K562 (cell line): ENCODE measurements around the gene EGF. TPM values are rescaled to one million over a fixed set of nuclear protein-coding genes. Genes with fewer than 3 reads are reported as not detected.
A peak's percentile ranks its signal among the peaks of the same experiment; 100 is the strongest.

Experiments used
- ATAC-seq: fragments of 200-7000 bp; cut with Tn5 transposase; 3 replicates; pipeline ENCODE4 v1.9.1; 2020; ENCODE audit warnings: moderate library complexity
- BruUV-seq: library from RNA; stranded (reverse); fragments of 400-500 nt; replicated peaks from 2 replicates; lab custom pipeline; 2021; lab: Mats Ljungman, UMichigan
- CTCF ChIA-PET: fragments of 300-600 bp; formaldehyde crosslinking; extraction: SDS; loops from one replicate; lab custom pipeline; 2021; ENCODE audit warnings: low intra/inter-chr PET ratio; lab: Yijun Ruan, JAX
- POLR2A ChIA-PET: fragments of 300-600, 350-650 bp; sonication (Branson Sonifier 250); formaldehyde crosslinking; extraction: SDS; loops from one replicate; lab custom pipeline; 2021; ENCODE audit warnings: antibody characterized with exemption, inconsistent platforms; lab: Yijun Ruan, JAX
- DNase-seq, 4 experiments: peaks; one replicate each; pipeline versions ENCODE4 v3.0.0 to v3.0.0-alpha.2; 2011 to 2018; ENCODE audit warnings: low spot score in 3 of 4, mixed read lengths in 3 of 4; ENCODE audit errors: extremely low read depth in 1 of 4
- FAIRE-seq: peaks from 2 replicates; lab custom pipeline; 2011; peaks lifted over from hg19 to GRCh38; lab: Jason Lieb, UNC
- H2AFZ ChIP-seq: 2 replicates; pipeline ENCODE4 v1.6.0; 2011; ENCODE audit warnings: low read depth, low read length, control low read depth, inconsistent platforms
- H3K27ac ChIP-seq: fragments of 200-600 bp; 3 replicates; pipeline ENCODE4 v1.8.0; 2011; ENCODE audit warnings: low read depth, mild to moderate bottlenecking, control low read depth, inconsistent platforms, low read length, moderate library complexity, mixed read lengths; ENCODE audit errors: extremely low read depth
- H3K27me3 ChIP-seq, 2 experiments: fragments of 300-600 bp in 1 of 2; 2 replicates in 1 of 2; 3 replicates in 1 of 2; pipeline versions ENCODE4 v1.6.0 to v1.8.0; 2011; ENCODE audit warnings: inconsistent platforms in 2 of 2, low read length in 2 of 2, mild to moderate bottlenecking in 1 of 2, mixed read lengths in 1 of 2, moderate library complexity in 1 of 2; ENCODE audit not compliant: control insufficient read depth in 2 of 2, insufficient read depth in 2 of 2
- H3K36me3 ChIP-seq: fragments of 300-600 bp; 3 replicates; pipeline ENCODE4 v1.8.0; 2011; ENCODE audit warnings: mild to moderate bottlenecking, low read length, inconsistent platforms; ENCODE audit not compliant: control insufficient read depth, insufficient read depth
- H3K4me1 ChIP-seq, 2 experiments: fragments of 200-600 bp in 1 of 2; replicated peaks in 1 of 2; 2 replicates in 1 of 2; 3 replicates in 1 of 2; pipeline versions ENCODE4 v1.5.1 to v1.8.0; 2011; ENCODE audit warnings: inconsistent platforms in 2 of 2, low read length in 2 of 2, mild to moderate bottlenecking in 1 of 2, mixed read lengths in 1 of 2, moderate library complexity in 1 of 2; ENCODE audit not compliant: control insufficient read depth in 2 of 2, insufficient read depth in 2 of 2
- H3K4me2 ChIP-seq: 2 replicates; pipeline ENCODE4 v1.6.1; 2011; ENCODE audit warnings: low read length, control low read depth, inconsistent platforms, mixed read lengths; ENCODE audit not compliant: insufficient read depth
- H3K4me3 ChIP-seq: fragments of 200-600 bp; sonication (generic), shearing (Covaris generic); 2 replicates; pipeline ENCODE4 v1.5.1; 2016; ENCODE audit warnings: control low read depth, inconsistent platforms
- H3K79me2 ChIP-seq: fragments of 200-600 bp; 3 replicates; pipeline ENCODE4 v1.8.0; 2011; ENCODE audit warnings: low read length, inconsistent platforms; ENCODE audit not compliant: control insufficient read depth, insufficient read depth
- H3K9ac ChIP-seq, 2 experiments: 2 replicates each; pipeline versions ENCODE4 v1.6.0 to v1.6.1; 2011; ENCODE audit warnings: low read depth in 2 of 2, low read length in 2 of 2, control low read depth in 1 of 2, inconsistent platforms in 1 of 2, mild to moderate bottlenecking in 1 of 2, mixed read lengths in 1 of 2; ENCODE audit not compliant: insufficient read depth in 1 of 2
- H3K9me1 ChIP-seq: one replicate; pipeline ENCODE4 v1.6.0; 2011; ENCODE audit warnings: inconsistent platforms, mild to moderate bottlenecking, low read length, moderate library complexity; ENCODE audit not compliant: control insufficient read depth, insufficient read depth
- H3K9me3 ChIP-seq: replicated peaks from 2 replicates; pipeline ENCODE4 v1.5.1; 2011; ENCODE audit warnings: low read depth, low read length, inconsistent platforms; ENCODE audit not compliant: control insufficient read depth, insufficient read depth
- H4K20me1 ChIP-seq: replicated peaks from 2 replicates; pipeline ENCODE4 v1.6.1; 2011; ENCODE audit warnings: low read length, inconsistent platforms, mixed read lengths; ENCODE audit not compliant: control insufficient read depth, insufficient read depth
- ARID1B ChIP-seq: fragments of 450-650 bp; IDR thresholded peaks from 2 replicates; pipeline ENCODE4 v1.6.1; 2016; ENCODE audit warnings: antibody characterized with exemption, mild to moderate bottlenecking, inconsistent platforms
- C11orf30 ChIP-seq: fragments of 450-650 bp; IDR thresholded peaks from 2 replicates; pipeline ENCODE4 v1.6.1; 2016; ENCODE audit warnings: low read depth, mild to moderate bottlenecking
- CTBP1 ChIP-seq: fragments of 450-650 bp; IDR thresholded peaks from 2 replicates; pipeline ENCODE4 v1.6.1; 2016; ENCODE audit warnings: borderline replicate concordance
- CXXC5 ChIP-seq: fragments of 250-450 bp; sonication (Bioruptor Pico); IDR thresholded peaks from 2 replicates; pipeline ENCODE4 v1.8.0; 2022; ENCODE audit warnings: inconsistent platforms, mild to moderate bottlenecking, moderate library complexity
- DDX20 ChIP-seq: fragments of 450-650 bp; IDR thresholded peaks from 2 replicates; pipeline ENCODE4 v1.6.1; 2016; ENCODE audit warnings: missing genetic modification characterization, low read depth, mild to moderate bottlenecking, missing compliant biosample characterization, moderate library complexity
- DEAF1 ChIP-seq: fragments of 450-650 bp; formaldehyde crosslinking; IDR thresholded peaks from 2 replicates; pipeline ENCODE4 v1.4.0; 2020; ENCODE audit warnings: mild to moderate bottlenecking, moderate library complexity
- FOXP1 ChIP-seq: sonication (generic); formaldehyde crosslinking; IDR thresholded peaks from 2 replicates; pipeline ENCODE4 v1.8.0; 2022; ENCODE audit warnings: mild to moderate bottlenecking, missing genetic modification reagents
- HMG20A ChIP-seq: fragments of 450-650 bp; formaldehyde crosslinking; conservative IDR thresholded peaks from 2 replicates; pipeline ENCODE4 v1.4.0; 2020; ENCODE audit warnings: mild to moderate bottlenecking, mixed read lengths
- MAFK ChIP-seq: IDR thresholded peaks from 2 replicates; pipeline ENCODE4 v1.6.1; 2011; ENCODE audit warnings: low read length, improper control_type of control experiment
- NFXL1 ChIP-seq: fragments of 450-650 bp; formaldehyde crosslinking; IDR thresholded peaks from 2 replicates; pipeline ENCODE4 v1.4.0; 2021; ENCODE audit warnings: mild to moderate bottlenecking
- PCBP1 ChIP-seq: fragments of 200-400 bp; formaldehyde crosslinking; IDR thresholded peaks from 2 replicates; pipeline ENCODE4 v1.6.1; 2018; ENCODE audit warnings: mild to moderate bottlenecking, low read depth, low read length; ENCODE audit not compliant: poor library complexity, severe bottlenecking
- PTTG1 ChIP-seq: fragments of 450-650 bp; IDR thresholded peaks from 2 replicates; pipeline ENCODE4 v1.6.1; 2016; ENCODE audit warnings: low read depth, mild to moderate bottlenecking, missing genetic modification characterization, missing compliant biosample characterization
- SMAD3 ChIP-seq: fragments of 450-650 bp; formaldehyde crosslinking; conservative IDR thresholded peaks from 2 replicates; pipeline ENCODE4 v1.4.0; 2020; ENCODE audit warnings: mild to moderate bottlenecking
- SMARCC2 ChIP-seq: fragments of 450-650 bp; IDR thresholded peaks from 2 replicates; pipeline ENCODE4 v1.6.1; 2017; ENCODE audit warnings: antibody characterized with exemption, moderate library complexity, mild to moderate bottlenecking, low read depth
- STAG1 ChIP-seq: sonication (generic); formaldehyde crosslinking; IDR thresholded peaks from 2 replicates; pipeline ENCODE4 v1.5.0; 2020; ENCODE audit warnings: missing genetic modification reagents, borderline replicate concordance
- STAT6 ChIP-seq: sonication (generic); formaldehyde crosslinking; IDR thresholded peaks from 2 replicates; pipeline ENCODE4 v1.8.1; 2023; ENCODE audit warnings: mild to moderate bottlenecking, missing genetic modification reagents
- TCF3 ChIP-seq: sonication (generic); formaldehyde crosslinking; IDR thresholded peaks from 2 replicates; pipeline ENCODE4 v1.4.0; 2020; ENCODE audit warnings: mild to moderate bottlenecking, missing genetic modification reagents
- ZNF436 ChIP-seq: fragments of 250-450, 450-650 bp; sonication (Bioruptor Pico); formaldehyde crosslinking; IDR thresholded peaks from 2 replicates; pipeline ENCODE4 v1.7.0; 2020; ENCODE audit warnings: mild to moderate bottlenecking
- ZNF77 ChIP-seq: fragments of 250-450 bp; sonication (Bioruptor Pico); IDR thresholded peaks from 2 replicates; pipeline ENCODE4 v1.5.0; 2020
- WGBS: fragments of 100-300 bp; shearing (Covaris generic); methylation state at CpG from one replicate; pipeline ENCODE4 v1.1.6; 2016; ENCODE audit warnings: low coverage, mixed read lengths; ENCODE audit not compliant: insufficient coverage; ENCODE audit errors: missing lambda C conversion rate; 5-methylcytosine and 5-hydroxymethylcytosine counted together
- in situ Hi-C: fragments of 300-500 bp; cut with MboI; formaldehyde crosslinking; loops from 4 replicates; pipeline ENCODE4 v1.15.0; 2018; ENCODE audit warnings: inconsistent platforms, mixed read lengths
- intact Hi-C: fragments of 100-400 bp; cut with micrococcal nuclease; formaldehyde crosslinking; loops from 2 replicates; pipeline ENCODE4 v1.14.2; 2022
- polyA plus RNA-seq, 8 experiments: library from polyadenylated mRNA; depleted of rRNA in 4 of 8; stranded (reverse) in 5 of 8; unstranded in 3 of 8; fragments of >200 nt; fragmentation: Nextera tagmentation in 2 of 8; fragmentation: Illumina TruSeq in 1 of 8; extraction: Ambion mirVana in 2 of 8; extraction: Trizol in 1 of 8; gene quantifications; 2 replicates each; pipeline versions ENCODE4 v1.2.1 to v1.2.3, GENCODE V29; 2011 to 2014; ENCODE audit warnings: inconsistent platforms in 1 of 8, missing spikeins in 1 of 8
- total RNA-seq, 7 experiments: library from RNA; depleted of rRNA in 6 of 7; stranded (reverse); fragments of >200 nt in 6 of 7; fragmentation: Illumina TruSeq in 2 of 7; extraction: Trizol in 2 of 7; gene quantifications; 2 replicates each; pipeline versions ENCODE4 v1.2.1 to v1.2.3, GENCODE V29; 2011 to 2021; ENCODE audit warnings: low replicate concordance in 1 of 7

The EGF gene
- total and polyA plus RNA-seq, 9 of the 15 experiments (the other 6 are each of a cell fraction or from before 2014, with no cell fraction given) = 0.32 to 3.1 (median 1.3) TPM

- no peak overlapping the region for H3K9ac ChIP-seq
- H3K27ac ChIP-seq = no peak overlapping the region; the same call in 2 of the 3 replicates
- ATAC-seq (peak; percentile 90), DNase-seq (peak in 1 of 4 experiments; percentile 32), FAIRE-seq (no peak)
- H3K9me1 ChIP-seq = no peaks in the 10 kb centered on the region
- intact Hi-C loops = no loop called here
- no peak overlapping the region for H3K4me3 ChIP-seq
- peaks cover 0 to 12% of the 10 kb centered on the region in 2 experiments; a peak in 2 of 5 replicates for H3K4me1 ChIP-seq
- CTCF ChIA-PET = no interaction called here
- no peak overlapping the region for H3K4me2 ChIP-seq
- in situ Hi-C loops = no loop called here
- 10% methylated on average over 11 of the region's 11 CpGs for WGBS
- peaks cover 0 to 2% of the 10 kb centered on the region in 2 experiments; a peak in 2 of 5 replicates for H3K27me3 ChIP-seq
- H3K9me3 ChIP-seq = no peaks in the 10 kb centered on the region
- 0 out of 2 replicates have a peak overlapping the region, but pooled peaks have one; percentile 12 for H2AFZ ChIP-seq
- POLR2A ChIA-PET = interaction anchor here (0.8 to 1.4 kb wide), 2 partner anchors 14 to 59 kb away, joined by 3 to 4 read pairs; no protein-coding TSS in a partner anchor
- no TSS peak for BruUV-seq
- no peaks in the 10 kb centered on the region for H3K79me2 ChIP-seq
- no peaks in the 10 kb centered on the region for H4K20me1 ChIP-seq
- no peaks in the 10 kb centered on the region for H3K36me3 ChIP-seq
- TF ChIP-seq ARID1B (peak; percentile 31; the same call in 1 of the 2 replicates), DEAF1 (CRISPR knock-in tag) (0 out of 2 replicates have a peak, but pooled peaks have one; percentile 34), CXXC5 (CRISPR knock-in tag) (peak; percentile 80; the same call in 1 of the 2 replicates), C11orf30 (no peak), STAT6 (CRISPR knock-in tag) (no peak), SMARCC2 (no peak), NFXL1 (CRISPR knock-in tag) (0 out of 2 replicates have a peak, but pooled peaks have one; percentile 35), ZNF77 (CRISPR knock-in tag) (no peak), CTBP1 (peak; percentile 70), SMAD3 (0 out of 2 replicates have a peak, but pooled peaks have one; percentile 42), ZNF436 (CRISPR knock-in tag) (no peak), TCF3 (CRISPR knock-in tag) (0 out of 2 replicates have a peak, but pooled peaks have one; percentile 10), PTTG1 (tag) (peak; percentile 53; the same call in 1 of the 2 replicates), PCBP1 (no peak), MAFK (no peak), FOXP1 (CRISPR knock-in tag) (no peak), HMG20A (no peak), DDX20 (tag) (0 out of 2 replicates have a peak, but pooled peaks have one; percentile 46), STAG1 (CRISPR knock-in tag) (no peak)
Measured at GRCh38 chr4:109873791-109874514, 38.7 kb upstream of the EGF start.
